ENCODE results near the gene SERTAD1.
"Not testable (repeated sequence)": the region's sequence is repeated elsewhere in the genome, so short reads cannot be mapped to it uniquely, and the experiment has no call there.

The SERTAD1 gene

GRCh38 chr19:40465557-40466218 lies 39.9 kb upstream of the SERTAD1 start, which contains the start of gene BLVRB:
Gene BLVRB (minus strand): TSS chr19:40465745. CDS start chr19:40465688, 57 bp downstream.
- Histone ChIP-seq H3K4me1 (peaks cover 41 to 62% (median 52%) of the 10 kb centered on the region in 10 experiments), H3K27ac (peak within 1 kb of the TSS; percentile 60 to 92 (median 81)), H3K9ac (peak within 1 kb of the TSS; percentile 74 to 90 (median 82)), H3K36me3 (peaks cover 0 to 3% (median 0%) of the 10 kb centered on the region in 11 experiments; a peak in 1 of 22 replicates), H3K27me3 (peaks cover 0 to 13% (median 6%) of the 10 kb centered on the region in 11 experiments; a peak in 8 of 22 replicates), H4K20me1 (peaks cover 0 to 31% (median 0%) of the 10 kb centered on the region in 11 experiments; a peak in 5 of 22 replicates), H3K4me2 (peak within 1 kb of the TSS; percentile 79 to 93 (median 89)), H3K9me3 (replicated peaks in 1 of 11) (no peaks in the 10 kb centered on the region), H3K4me3 (peak within 1 kb of the TSS; percentile 64 to 83 (median 70))
- no peak for TF ChIP-seq Cebpa-rat (IDR thresholded peaks at IDR 0.05)

- peaks cover 41 to 64% (median 53%) of the 10 kb centered on the region in 10 experiments for H3K4me1 ChIP-seq
- peak overlapping the region; percentile 64 to 83 (median 70) for H3K4me3 ChIP-seq
- H3K27me3 ChIP-seq: peaks cover 0 to 13% (median 6%) of the 10 kb centered on the region in 11 experiments; a peak in 8 of 22 replicates
- peaks cover 0 to 6% (median 0%) of the 10 kb centered on the region in 11 experiments; a peak in 3 of 22 replicates for H3K36me3 ChIP-seq
- TF ChIP-seq Cebpa-rat (IDR thresholded peaks at IDR 0.05): peak in 9 of 11 experiments; percentile 15 to 79 (median 48); a peak in 8 of 22 replicates
- peak overlapping the region; percentile 79 to 93 (median 85) for H3K4me2 ChIP-seq
- peak overlapping the region; percentile 60 to 92 (median 81) for H3K27ac ChIP-seq
- no peaks in the 10 kb centered on the region for H3K9me3 ChIP-seq (replicated peaks in 1 of 11)
- H4K20me1 ChIP-seq: peaks cover 0 to 37% (median 0%) of the 10 kb centered on the region in 11 experiments; a peak in 5 of 22 replicates
- peak overlapping the region; percentile 74 to 90 (median 82) for H3K9ac ChIP-seq
Observed at GRCh38 chr19:40465025-40465556, 39.3 kb upstream of the SERTAD1 start.

- peak overlapping the region in 10 of 11 experiments; percentile 11 to 92 (median 81); a peak in 20 of 22 replicates for H3K27ac ChIP-seq
- H3K4me1 ChIP-seq: peaks cover 41 to 63% (median 53%) of the 10 kb centered on the region in 10 experiments
Observed at GRCh38 chr19:40464059-40465024, 38.5 kb upstream of the SERTAD1 start.

GRCh38 chr19:40463587-40464037 lies 37.8 kb upstream of the SERTAD1 start:
- TF ChIP-seq Cebpa-rat (IDR thresholded peaks at IDR 0.05): peak in 3 of 11 experiments; percentile 15 to 53 (median 42); a peak in 1 of 22 replicates
- peaks cover 0 to 52% (median 0%) of the 10 kb centered on the region in 11 experiments; a peak in 5 of 22 replicates for H4K20me1 ChIP-seq
- peaks cover 0 to 19% (median 0%) of the 10 kb centered on the region in 11 experiments; a peak in 7 of 22 replicates for H3K36me3 ChIP-seq
- H3K4me1 ChIP-seq: peaks cover 41 to 56% (median 51%) of the 10 kb centered on the region in 10 experiments
- H3K9me3 ChIP-seq (replicated peaks in 1 of 11): not testable (repeated sequence)
- H3K9ac ChIP-seq: peak overlapping the region in 4 of 11 experiments; percentile 3 to 90 (median 90); a peak in 6 of 22 replicates
- peak overlapping the region in 3 of 10 experiments; percentile 71 to 83 (median 81); a peak in 4 of 20 replicates for H3K4me3 ChIP-seq
- peak overlapping the region in 8 of 11 experiments; percentile 41 to 92 (median 80); a peak in 13 of 22 replicates for H3K27ac ChIP-seq
- peaks cover 0 to 13% (median 6%) of the 10 kb centered on the region in 11 experiments; a peak in 8 of 22 replicates for H3K27me3 ChIP-seq
- peak overlapping the region in 10 of 11 experiments; percentile 15 to 93 (median 85); a peak in 16 of 22 replicates for H3K4me2 ChIP-seq

More at GRCh38 chr19:40464059-40465024, 38.5 kb upstream of the SERTAD1 start:
- H4K20me1 ChIP-seq: peaks cover 0 to 45% (median 0%) of the 10 kb centered on the region in 11 experiments; a peak in 5 of 22 replicates
- no peaks in the 10 kb centered on the region for H3K9me3 ChIP-seq (replicated peaks in 1 of 11)
- TF ChIP-seq Cebpa-rat (IDR thresholded peaks at IDR 0.05): no peak
- peak overlapping the region; percentile 79 to 93 (median 85) for H3K4me2 ChIP-seq
- H3K4me3 ChIP-seq: peak overlapping the region in 8 of 10 experiments; percentile 66 to 83 (median 71); a peak in 15 of 20 replicates
- H3K9ac ChIP-seq: peak overlapping the region in 10 of 11 experiments; percentile 74 to 90 (median 82); a peak in 17 of 22 replicates
- H3K36me3 ChIP-seq: peaks cover 0 to 12% (median 0%) of the 10 kb centered on the region in 11 experiments; a peak in 3 of 22 replicates
- H3K27me3 ChIP-seq: peaks cover 0 to 13% (median 6%) of the 10 kb centered on the region in 11 experiments; a peak in 8 of 22 replicates

- H3K27me3 ChIP-seq: peaks cover 0 to 6% (median 4%) of the 10 kb centered on the region in 11 experiments; a peak in 8 of 22 replicates
- peak overlapping the region in 9 of 11 experiments; percentile 7 to 64 (median 49); a peak in 15 of 22 replicates for H3K27ac ChIP-seq
- H3K9ac ChIP-seq: peak overlapping the region in 5 of 11 experiments; percentile 4 to 43 (median 29); a peak in 4 of 22 replicates
Observed at GRCh38 chr19:40461669-40462221, 36.0 kb upstream of the SERTAD1 start.

GRCh38 chr19:40460185-40460584 lies 34.4 kb upstream of the SERTAD1 start:
- Histone ChIP-seq H3K36me3 (peaks cover 0 to 52% (median 0%) of the 10 kb centered on the region in 11 experiments; a peak in 8 of 22 replicates), H3K4me3 (no peak overlapping the region), H3K4me1 (peaks cover 30 to 46% (median 41%) of the 10 kb centered on the region in 10 experiments), H3K9ac (no peak overlapping the region), H3K9me3 (replicated peaks in 1 of 11) (no peaks in the 10 kb centered on the region), H4K20me1 (peaks cover 0 to 82% (median 0%) of the 10 kb centered on the region in 11 experiments; a peak in 5 of 22 replicates), H3K27me3 (no peaks in the 10 kb centered on the region), H3K4me2 (no peak overlapping the region; a peak in 1 of 22 replicates), H3K27ac (no peak overlapping the region)
- TF ChIP-seq Cebpa-rat (IDR thresholded peaks at IDR 0.05): no peak

More at GRCh38 chr19:40461669-40462221, 36.0 kb upstream of the SERTAD1 start:
- no peak overlapping the region for H3K4me3 ChIP-seq
- peaks cover 0 to 67% (median 0%) of the 10 kb centered on the region in 11 experiments; a peak in 5 of 22 replicates for H4K20me1 ChIP-seq
- peak overlapping the region; percentile 11 to 85 (median 41); a peak in 20 of 22 replicates for H3K4me2 ChIP-seq
- H3K36me3 ChIP-seq: peaks cover 0 to 36% (median 0%) of the 10 kb centered on the region in 11 experiments; a peak in 8 of 22 replicates
- no peaks in the 10 kb centered on the region for H3K9me3 ChIP-seq (replicated peaks in 1 of 11)
- peaks cover 40 to 56% (median 50%) of the 10 kb centered on the region in 10 experiments for H3K4me1 ChIP-seq
- TF ChIP-seq Cebpa-rat (IDR thresholded peaks at IDR 0.05): no peak

- Histone ChIP-seq H3K27ac (no peak overlapping the region), H3K27me3 (no peaks in the 10 kb centered on the region), H3K9me3 (replicated peaks in 1 of 11) (no peaks in the 10 kb centered on the region), H3K4me1 (peaks cover 26 to 33% (median 28%) of the 10 kb centered on the region in 10 experiments), H3K36me3 (peaks cover 0 to 68% (median 0%) of the 10 kb centered on the region in 11 experiments; a peak in 8 of 22 replicates), H4K20me1 (peaks cover 0 to 81% (median 0%) of the 10 kb centered on the region in 11 experiments; a peak in 5 of 22 replicates), H3K4me2 (no peak overlapping the region), H3K9ac (no peak overlapping the region), H3K4me3 (no peak overlapping the region)
- TF ChIP-seq Cebpa-rat (IDR thresholded peaks at IDR 0.05): no peak
Observed at GRCh38 chr19:40458597-40458974, 32.8 kb upstream of the SERTAD1 start.
